Activated CD4-positive, alpha-beta T cell treated with anti-CD3 and anti-CD28 coated beads, Interleukin-2, Interleukin-6, amounts not matched to agents 100 ng/mL and 50 ng/mL, durations not matched to agents 16 hours and 8 hours (primary cell): ENCODE measurements around the gene TMEM45A.
"Not testable (repeated sequence)": the region's sequence is repeated elsewhere in the genome, so short reads cannot be mapped to it uniquely, and the experiment has no call there.

Experiments
- DNase-seq: peaks from one replicate; pipeline ENCODE4 v3.0.0-alpha.2; 2020

Gene TMEM45A, protein sequence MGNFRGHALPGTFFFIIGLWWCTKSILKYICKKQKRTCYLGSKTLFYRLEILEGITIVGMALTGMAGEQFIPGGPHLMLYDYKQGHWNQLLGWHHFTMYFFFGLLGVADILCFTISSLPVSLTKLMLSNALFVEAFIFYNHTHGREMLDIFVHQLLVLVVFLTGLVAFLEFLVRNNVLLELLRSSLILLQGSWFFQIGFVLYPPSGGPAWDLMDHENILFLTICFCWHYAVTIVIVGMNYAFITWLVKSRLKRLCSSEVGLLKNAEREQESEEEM

DNA sequence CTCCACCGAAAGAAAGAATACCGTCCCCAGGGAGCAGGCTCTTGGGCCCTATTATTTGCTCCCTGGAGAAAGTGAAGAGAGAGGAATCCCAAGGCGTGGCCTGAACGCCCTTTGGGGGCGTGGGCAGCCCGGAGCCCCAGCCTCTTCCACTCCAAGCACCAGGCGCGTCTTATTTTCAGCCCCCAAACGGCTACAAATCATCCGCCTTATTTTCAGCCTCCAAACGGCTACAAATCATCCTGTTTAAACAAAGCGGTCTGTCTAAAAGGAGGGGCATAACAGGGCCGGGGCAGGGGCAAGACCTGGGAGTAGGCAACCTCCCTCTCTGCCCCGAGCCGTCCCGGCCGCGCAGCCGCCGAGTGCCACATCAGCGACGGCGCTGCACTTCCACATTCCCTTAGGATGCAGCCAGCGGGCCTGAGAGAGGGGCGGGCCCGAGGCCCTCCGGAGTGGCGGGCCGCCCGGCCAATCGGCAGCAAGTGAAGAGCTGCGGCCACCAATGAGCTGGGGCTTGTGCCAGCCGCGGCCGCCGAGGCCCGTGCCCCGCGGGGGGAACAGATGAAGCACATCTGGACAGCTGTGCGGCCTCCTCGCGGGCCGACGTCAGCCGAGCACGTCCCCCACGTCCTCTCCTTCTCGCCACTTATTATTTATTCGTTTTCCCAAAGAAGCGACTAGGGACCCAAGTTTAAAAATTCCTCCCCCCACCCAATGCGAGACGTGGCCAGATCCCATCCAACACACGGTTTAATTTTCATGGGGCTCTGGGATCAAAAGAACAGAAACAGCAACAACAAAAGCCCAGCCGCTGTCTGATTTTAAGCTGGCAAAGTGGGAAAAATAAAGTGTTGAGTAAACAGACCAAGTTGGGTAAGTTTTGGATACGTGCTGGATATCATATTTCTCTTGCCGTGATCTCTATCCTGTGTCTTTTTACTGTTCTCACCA is at the start of gene TMEM45A:
TMEM45A (plus strand) TSS at position 561 of the 948 bp plus-strand sequence. CDS start 62,593 bp downstream, outside the sequence.
- peak; percentile 81 for DNase-seq

DNA sequence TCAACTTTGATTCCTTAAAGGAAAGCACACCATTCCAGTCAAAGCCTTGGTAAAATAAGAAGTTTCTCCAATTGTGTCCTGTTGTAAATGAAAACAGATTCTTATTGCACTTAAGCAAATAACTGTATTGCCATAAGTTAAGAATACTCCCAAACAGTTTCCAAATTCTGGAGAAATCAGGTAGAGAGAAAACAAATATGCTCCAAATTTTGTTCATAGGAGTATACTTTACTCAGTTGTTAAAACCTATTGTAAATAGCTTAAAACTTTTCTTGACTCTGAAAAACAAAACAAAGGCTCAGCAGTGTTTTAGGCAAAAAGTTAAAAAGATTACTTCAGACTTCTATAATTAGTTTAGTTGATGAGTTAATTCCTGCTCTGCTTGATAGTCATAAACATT is 48.7 kb upstream of the TMEM45A start:
- DNase-seq = no peak

DNA sequence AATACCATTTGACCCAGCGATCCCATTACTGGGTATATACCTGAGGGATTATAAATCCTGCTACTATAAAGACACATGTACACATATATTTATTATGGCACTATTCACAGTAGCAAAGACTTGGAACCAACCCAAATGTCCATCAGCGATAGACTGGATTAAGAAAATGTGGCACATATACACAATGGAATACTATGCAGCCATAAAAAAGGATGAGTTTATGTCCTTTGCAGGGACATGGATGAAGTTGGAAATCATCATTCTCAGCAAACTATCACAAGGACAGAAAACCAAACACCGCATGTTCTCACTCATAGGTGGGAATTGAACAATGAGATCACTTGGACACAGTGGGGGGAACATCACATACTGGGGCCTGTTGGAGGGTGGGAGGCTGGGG is 45.4 kb upstream of the TMEM45A start:
- not testable (repeated sequence) for DNase-seq

DNA sequence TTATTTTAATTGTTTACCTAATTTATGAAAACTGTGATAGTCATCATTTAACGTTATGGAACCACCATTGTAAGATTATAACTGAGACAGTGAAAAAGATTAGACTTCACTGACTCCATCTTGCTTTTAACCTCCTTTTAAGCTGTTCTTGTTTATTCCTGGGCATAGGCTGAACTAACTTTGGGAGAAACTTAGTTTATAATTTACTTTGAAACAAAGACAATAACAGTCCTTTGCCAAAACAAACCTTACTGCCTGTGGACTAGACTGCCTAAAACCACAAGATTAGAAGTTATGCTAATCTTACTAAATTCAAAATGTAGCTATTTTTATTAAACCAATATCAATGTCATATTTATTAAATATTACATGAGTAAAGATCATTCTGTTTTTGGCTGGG is 44.3 kb upstream of the TMEM45A start:
- no peak for DNase-seq

DNA sequence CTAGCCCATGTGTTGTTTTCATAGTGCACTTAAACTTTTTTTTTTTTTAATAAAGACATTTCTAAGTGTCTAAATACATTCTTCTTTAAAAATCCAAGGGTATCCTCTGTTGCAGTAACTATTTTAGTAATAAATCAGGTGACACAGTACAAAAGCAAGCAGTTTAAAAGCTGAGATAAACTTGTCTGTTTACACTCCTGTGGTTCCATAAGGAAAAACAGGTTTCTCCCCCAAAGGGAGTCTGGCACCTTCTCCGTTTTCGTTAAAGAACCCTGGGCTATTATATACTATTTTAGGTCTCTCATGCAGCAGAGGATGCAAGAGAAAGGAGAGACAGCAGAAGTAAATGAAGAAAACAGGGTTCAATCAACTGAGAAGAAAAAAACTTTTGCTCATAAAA is 43.2 kb upstream of the TMEM45A start:
- no peak for DNase-seq

DNA sequence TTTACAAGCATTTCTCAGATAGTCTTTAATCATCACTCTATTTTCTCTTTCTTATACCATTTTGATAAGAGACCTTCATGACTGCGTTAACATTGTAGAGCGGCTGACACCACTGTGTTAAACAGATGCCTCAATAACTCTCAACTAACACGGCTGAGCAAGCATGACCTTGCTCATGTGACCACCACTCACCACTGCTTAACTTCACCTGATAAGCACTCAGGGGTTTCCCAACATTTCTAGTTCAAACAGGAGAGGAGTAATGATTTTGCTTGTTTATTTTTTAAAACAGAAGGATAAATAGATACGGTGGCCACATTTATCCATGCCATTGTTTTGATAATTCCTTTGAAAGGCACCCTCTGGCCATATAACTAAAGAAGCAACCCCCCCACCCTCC is 37.7 kb upstream of the TMEM45A start:
- DNase-seq = no peak

DNA sequence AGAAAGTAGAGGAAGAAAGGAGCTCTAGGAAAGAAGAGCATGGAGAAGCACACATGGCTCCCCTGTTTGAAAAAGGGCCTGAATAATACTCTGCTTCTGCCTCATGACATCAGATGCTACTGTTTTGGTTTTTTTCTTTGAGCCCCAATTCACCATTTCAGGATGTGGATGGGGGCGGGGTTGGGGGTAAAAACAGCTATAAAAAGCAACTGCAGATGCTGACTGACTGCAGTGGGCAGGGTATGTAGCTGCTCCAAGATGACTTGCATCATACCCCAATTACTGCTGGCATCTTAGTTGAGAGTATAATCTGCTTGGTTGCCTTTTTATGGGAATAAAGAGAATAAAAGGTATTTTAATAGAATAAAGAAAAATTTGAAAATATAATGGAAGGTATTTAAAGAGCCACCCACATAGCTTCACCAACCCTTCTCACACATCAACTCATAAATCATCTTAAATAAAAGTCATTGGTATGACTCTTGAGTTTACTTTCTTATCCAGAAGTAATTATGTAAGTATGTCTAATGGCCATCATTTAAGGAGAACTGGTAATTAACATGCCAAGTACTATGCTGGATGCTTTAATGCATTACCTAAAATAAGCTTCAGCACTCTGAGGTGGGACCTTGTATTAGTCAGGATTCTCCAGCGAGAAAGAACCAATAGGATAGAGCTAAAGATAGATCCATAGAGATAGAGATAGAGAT is 36.4 kb upstream of the TMEM45A start:
- DNase-seq = no peak

DNA sequence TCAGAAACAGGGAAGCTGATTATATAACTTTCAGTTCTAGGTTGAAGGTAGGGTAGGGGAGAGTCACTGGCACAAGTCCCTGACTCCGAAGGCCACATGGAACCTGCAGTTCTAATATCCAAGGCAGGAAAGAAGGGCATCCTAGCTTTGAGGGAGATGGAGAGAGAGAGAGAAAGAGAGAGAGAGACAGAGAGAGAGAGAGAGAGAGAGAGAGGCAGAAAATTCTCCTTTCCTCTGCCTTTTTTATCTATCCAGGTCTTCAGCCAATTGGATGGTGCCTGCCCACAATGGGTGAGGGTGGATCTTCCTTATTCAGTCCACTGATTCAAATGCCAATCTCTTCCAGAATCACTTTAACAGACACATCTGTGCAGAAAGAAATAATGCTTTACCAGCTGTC is 35.7 kb upstream of the TMEM45A start:
- no peak for DNase-seq

DNA sequence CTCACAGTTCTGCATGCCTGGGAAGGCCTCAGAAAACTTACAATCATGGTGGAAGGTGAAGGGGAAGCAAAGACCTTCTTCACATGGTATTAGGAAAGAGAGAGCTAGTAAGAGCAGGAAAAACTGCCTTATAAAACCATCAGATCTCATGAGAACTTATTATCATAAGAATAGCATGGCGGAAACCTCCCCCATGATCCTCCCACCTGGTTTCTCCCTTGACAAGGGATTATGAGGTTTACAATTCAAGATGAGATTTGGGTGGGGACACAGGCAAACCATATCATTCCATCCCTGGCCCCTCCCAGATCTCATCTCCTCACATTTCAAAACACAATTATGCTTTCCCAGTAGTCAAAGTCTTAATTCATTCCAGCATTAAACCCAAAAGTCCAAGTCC is 34.6 kb upstream of the TMEM45A start:
- no peak for DNase-seq

DNA sequence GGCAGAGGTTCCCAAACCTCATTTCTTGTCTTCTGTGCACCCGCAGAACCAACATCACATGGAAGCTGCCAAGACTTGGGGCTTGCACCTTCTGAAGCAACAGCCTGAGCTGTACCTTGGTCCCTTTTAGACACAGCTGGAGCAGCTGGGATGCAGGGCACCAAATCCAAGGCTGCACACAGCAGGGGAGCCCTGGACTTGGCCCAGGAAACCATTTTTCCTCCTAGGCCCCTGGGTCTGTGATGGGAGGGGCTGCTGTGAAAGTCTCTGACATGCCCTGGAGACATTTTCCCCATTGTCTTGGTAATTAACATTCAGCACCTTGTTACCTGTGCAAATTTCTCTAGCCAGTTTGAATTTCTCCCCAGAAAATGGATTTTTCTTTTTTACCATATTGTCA is 33.6 kb upstream of the TMEM45A start:
- no peak for DNase-seq

DNA sequence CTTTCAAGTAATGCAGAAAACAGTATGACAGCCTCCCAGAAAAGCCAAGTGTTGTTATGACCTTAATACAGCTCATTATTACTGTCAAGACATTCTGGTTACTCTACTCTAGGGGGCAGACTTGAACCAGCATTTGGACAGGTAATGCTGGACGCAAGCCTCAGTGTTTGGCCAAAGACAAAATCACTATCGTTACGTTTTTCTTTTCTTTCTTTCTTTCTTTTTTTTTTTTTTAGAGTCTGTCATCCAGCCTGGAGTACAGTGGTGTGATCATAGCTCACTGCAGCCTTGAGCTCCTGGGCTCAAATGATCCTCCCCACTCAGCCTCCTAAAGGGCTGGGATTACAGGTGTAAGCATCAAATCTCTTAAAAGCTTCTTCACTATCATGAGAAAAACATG is 29.4 kb upstream of the TMEM45A start:
- DNase-seq = peak; percentile 64

DNA sequence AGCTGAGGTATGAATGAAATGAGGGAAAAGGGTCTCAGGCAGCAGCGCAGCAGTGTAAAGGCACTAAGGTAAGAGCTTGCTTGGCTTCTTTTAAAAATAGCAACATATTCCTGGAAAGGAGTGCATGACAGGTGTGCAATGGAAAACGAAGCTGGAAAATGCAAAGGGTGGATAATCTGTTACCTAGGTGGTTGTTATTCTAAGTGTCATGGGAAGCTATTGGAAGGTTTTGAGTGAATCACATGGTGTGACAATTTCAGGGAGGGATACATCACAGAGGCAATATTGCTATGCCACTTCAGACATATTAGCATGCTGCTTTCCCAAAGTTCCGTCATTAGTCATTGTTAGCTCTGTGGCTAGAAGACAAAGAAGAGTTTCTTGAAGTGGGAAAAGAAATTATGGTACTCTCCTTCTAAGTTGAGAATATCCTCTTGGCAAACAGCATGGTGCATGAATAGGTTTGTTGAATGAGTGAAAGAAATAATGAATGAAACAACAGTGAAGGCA is 28.7 kb upstream of the TMEM45A start:
- DNase-seq = no peak

DNA sequence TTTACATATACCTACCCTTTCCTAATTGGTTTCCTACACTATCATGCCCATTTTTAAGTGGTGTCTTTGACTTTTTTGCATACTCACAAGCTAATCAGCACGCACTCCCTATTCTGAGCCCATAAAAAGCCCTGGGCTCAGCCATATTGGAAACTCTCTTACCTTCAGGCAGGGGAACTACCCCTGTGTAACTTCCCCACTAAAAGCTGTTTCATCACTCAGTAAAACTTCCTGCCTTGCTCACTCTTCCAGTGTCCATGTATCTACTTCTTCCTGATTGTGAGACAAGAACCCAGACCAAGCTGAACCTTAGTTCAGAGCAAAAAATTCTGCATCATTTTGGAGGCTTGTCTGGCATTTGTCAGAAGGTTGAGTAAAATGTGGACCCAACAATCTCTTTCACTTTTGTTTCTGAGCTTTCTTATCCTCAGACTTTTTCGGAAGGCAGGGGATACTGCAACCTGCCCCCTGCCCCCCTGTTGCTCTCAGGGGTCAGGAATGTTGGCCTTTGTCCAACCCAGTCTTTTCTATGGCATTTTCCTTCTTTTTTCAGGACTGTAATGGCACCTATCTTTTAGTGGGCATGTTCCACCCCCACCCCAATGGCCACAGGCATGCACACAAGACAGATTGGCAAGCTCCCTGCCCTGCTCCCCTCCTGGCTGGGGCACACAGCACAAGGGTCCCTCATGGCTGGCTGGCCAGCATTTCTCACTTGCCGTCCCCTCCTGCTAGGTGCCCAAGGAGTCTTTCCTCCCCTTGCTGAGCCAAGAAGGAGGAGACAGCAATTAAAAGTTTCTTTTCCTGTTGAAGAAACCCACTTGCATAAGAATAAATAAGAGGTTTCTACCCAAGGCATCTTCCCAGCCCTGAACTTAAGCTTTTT is 26.3 kb upstream of the TMEM45A start:
- peak; percentile 13 for DNase-seq

DNA sequence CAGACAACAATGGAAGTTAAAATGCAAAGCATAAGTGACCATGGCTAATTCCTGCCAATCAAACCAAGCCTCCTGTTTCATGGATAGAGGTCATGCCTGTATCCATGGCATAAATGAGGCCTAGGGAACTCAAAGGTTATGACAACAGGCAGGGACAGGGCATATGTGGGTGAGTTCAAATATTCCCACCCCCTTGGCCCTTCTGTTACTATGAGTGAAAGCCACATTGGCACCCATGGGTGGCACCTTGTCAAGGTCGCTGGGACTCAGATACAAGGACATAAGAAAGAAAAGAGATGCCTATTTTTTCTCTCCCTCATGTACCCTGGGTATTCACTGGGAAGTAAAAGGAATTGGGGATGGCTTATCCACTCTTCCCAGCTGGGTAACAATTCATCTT is 25.3 kb upstream of the TMEM45A start:
- DNase-seq = no peak

DNA sequence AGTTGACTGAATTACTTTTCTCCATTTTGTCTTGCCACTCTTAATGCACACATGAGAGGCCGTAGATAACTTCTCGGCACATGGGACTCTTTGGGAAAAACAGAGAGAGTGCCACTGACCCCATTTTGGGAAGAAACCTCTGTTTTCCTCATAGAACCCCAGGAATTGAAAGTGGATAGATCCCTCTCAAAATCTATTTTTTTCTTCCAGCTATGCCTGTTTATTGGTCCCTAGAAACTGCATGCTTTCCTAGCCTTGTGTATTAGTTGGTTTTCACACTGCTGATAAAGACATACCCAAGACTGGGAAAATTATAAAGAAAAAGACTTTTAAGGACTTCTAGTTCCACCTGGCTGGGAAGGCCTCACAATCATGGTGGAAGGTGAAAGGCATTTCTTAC is 23.7 kb upstream of the TMEM45A start:
- no peak for DNase-seq

DNA sequence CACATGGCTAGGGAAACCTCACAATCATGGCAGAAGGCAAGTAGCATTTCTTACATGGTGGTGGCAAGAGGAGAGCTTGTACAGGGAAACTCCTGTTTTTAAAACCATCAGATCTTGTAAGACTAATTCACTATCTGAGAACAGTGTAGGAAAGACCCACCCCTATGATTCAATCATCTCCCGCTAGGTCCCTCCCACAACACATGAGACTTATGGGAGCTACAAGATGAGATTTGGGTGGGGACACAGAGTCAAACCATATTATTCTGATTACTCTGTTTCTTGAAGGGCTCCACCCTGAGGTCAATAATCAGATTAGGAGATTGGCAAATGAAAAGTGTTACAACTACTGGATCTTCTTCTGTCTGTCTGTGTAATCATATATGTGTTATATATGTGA is 21.5 kb upstream of the TMEM45A start:
- DNase-seq = no peak

DNA sequence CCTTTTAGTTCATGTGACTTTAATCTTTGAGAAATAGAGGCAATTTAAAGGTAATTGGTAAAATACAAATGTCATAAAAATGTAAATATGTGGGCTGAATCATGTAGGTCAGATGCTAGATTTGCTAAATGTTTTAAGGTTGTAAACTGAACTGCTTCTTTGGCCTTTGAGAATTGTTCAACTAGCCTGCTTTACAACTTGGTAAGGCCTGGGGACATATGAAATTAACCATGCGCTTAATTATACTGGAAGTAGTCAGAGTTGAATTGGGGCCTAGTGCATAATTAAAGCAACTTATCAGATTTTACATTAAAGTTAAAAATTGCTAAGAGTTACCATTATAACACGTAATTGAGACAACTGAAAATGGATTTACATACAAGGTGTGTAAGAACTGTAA is 21.0 kb upstream of the TMEM45A start:
- DNase-seq = no peak

DNA sequence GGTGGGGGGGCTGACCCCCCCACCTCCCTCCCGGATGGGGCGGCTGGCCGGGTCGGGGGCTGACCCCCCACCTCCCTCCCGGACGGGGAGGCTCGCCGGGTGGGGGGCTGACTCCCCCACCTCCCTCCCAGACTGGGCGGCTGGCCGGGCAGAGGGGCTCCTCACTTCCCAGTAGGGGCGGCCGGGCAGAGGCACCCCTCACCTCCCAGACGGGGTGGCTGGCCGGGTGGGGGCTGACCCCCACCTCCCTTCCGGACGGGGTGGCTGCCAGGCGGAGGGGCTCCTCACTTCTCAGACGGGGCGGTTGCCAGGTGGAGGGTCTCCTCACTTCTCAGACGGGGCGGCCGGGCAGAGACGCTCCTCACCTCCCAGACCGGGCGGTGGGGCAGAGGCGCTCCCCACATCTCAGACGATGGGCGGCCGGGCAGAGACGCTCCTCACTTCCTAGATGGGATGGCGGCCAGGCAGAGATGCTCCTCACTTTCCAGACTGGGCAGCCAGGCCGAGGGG is 14.5 kb upstream of the TMEM45A start:
- not testable (repeated sequence) for DNase-seq

DNA sequence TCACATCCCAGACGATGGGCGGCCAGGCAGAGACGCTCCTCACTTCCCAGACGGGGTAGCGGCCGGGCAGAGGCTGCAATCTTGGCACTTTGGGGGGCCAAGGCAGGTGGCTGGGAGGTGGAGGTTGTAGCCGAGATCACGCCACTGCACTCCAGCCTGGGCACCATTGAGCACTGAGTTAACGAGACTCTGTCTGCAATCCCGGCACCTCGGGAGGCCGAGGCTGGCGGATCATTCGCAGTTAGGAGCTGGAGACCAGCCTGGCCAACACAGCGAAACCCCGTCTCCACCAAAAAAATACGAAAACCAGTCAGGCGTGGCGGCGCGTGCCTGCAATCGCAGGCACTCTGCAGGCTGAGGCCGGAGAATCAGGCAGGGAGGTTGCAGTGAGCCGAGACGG is 13.9 kb upstream of the TMEM45A start:
- not testable (repeated sequence) for DNase-seq

DNA sequence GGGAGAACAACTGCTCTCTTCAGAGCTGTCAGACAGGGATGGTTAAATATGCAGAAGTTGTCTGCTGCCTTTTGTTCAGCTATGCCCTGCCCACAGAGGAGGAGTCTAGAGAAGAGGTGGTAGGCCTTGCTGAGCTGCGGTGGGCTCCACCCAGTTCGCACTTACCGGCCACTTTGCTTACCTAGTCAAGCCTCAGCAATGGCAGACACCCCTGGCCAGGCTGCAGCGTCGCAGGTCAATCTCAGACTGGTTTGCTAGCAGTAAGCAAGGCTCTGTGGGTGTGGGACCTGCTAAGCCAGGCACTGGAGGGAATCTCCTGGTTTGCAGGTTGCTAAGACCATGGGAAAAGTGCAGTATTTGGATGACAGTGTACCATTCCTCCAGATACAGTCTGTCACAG is 12.3 kb upstream of the TMEM45A start:
- no peak for DNase-seq

DNA sequence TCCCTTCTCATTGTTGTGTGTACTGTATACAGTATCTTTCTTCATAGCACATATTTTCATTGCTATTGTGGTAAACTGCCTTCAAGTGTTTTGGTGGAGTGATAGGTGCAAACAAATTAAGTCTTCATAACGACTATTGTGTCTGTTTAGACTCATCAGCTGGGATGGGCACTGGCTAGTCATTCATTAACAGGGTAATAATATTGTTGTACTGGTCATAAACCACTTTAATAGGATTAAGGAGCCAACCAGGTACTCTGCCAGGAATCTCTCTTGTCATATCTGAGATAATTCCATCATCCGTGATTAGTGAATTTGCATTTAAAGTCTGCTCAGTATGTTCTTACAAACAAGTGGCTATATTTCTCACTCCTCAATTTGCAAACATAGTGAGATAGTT is 10.2 kb upstream of the TMEM45A start:
- no peak for DNase-seq

DNA sequence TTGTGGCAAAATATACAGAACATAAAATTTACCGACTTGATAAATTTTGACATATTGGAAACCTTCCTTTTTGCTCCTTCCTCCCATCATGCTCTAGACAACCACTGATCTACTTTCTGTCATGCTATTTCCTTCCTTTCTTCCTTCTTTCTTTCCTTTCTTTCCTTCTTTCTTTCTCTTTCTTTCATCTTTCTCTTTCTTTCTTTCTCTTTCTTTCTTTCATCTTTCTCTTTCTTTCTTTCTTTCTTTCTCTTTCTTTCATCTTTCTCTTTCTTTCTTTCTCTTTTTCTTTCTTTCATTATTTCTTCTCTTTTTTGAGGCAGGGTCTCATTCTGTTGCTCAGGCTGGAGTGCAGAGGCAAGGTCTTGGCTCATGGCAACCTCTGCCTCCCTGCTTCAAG is 8.9 kb upstream of the TMEM45A start:
- no peak for DNase-seq
